ENCODE data around the gene CAV1. TPM values are rescaled to one million over a fixed set of nuclear protein-coding genes. Genes with fewer than 3 reads are reported as not detected.
A peak's percentile ranks its signal among the peaks of the same experiment; 100 is the strongest.

CAV1 gene
- total RNA-seq, 4 donors from 2014 or later, result 183 to 351 (median 300) TPM

GRCh38 chr7:116543664-116544063, 18.8 kb downstream of the CAV1 start:
- Histone ChIP-seq H3K4me3 (no peak overlapping the region), H3K9me3 (no peaks in the 10 kb centered on the region), H3K4me1 (no peaks in the 10 kb centered on the region), H3K27me3 (no peaks in the 10 kb centered on the region), H3K36me3 (no peaks in the 10 kb centered on the region), H3K27ac (peak overlapping the region; percentile 7 to 28)
- DNase-seq, result no peak
- intact Hi-C loops (cut with DNase I; ENCODE audit: low total_unique reads), result no loop called here
- TF ChIP-seq CTCF (IDR thresholded peaks at IDR 0.05) (no peak), POLR2A (IDR thresholded peaks at IDR 0.05) (no peak)

- intact Hi-C loops (cut with DNase I; ENCODE audit: low total_unique reads), result no loop called here
- no peaks in the 10 kb centered on the region for H3K36me3 ChIP-seq
- H3K9me3 ChIP-seq, result no peaks in the 10 kb centered on the region
- H3K27me3 ChIP-seq, result no peaks in the 10 kb centered on the region
- no peak for DNase-seq
- no peak overlapping the region for H3K4me3 ChIP-seq
- no peak for TF ChIP-seq POLR2A (IDR thresholded peaks at IDR 0.05)
- no peak for TF ChIP-seq CTCF (IDR thresholded peaks at IDR 0.05)
- H3K27ac ChIP-seq, result peak overlapping the region in 1 of 2 donors; percentile 7
- H3K4me1 ChIP-seq, result no peaks in the 10 kb centered on the region
Observed at GRCh38 chr7:116544487-116544886, 19.7 kb downstream of the CAV1 start.

GRCh38 chr7:116545411-116545993, 20.7 kb downstream of the CAV1 start:
- H3K36me3 ChIP-seq, result no peaks in the 10 kb centered on the region
- no peaks in the 10 kb centered on the region for H3K9me3 ChIP-seq
- H3K4me1 ChIP-seq, result no peaks in the 10 kb centered on the region
- H3K27ac ChIP-seq, result peak overlapping the region; percentile 7 to 24
- TF ChIP-seq POLR2A (IDR thresholded peaks at IDR 0.05) (no peak), CTCF (IDR thresholded peaks at IDR 0.05) (no peak)
- H3K27me3 ChIP-seq, result no peaks in the 10 kb centered on the region
- intact Hi-C loops (cut with DNase I; ENCODE audit: low total_unique reads), result no loop called here
- no peak overlapping the region for H3K4me3 ChIP-seq
- DNase-seq, result no peak

GRCh38 chr7:116546054-116546453, 21.2 kb downstream of the CAV1 start:
- no peaks in the 10 kb centered on the region for H3K4me1 ChIP-seq
- TF ChIP-seq CTCF (IDR thresholded peaks at IDR 0.05) (no peak), POLR2A (IDR thresholded peaks at IDR 0.05) (no peak)
- H3K27me3 ChIP-seq, result no peaks in the 10 kb centered on the region
- H3K36me3 ChIP-seq, result no peaks in the 10 kb centered on the region
- no peak overlapping the region for H3K4me3 ChIP-seq
- intact Hi-C loops (cut with DNase I; ENCODE audit: low total_unique reads), result no loop called here
- peak overlapping the region in 1 of 2 donors; percentile 24 for H3K27ac ChIP-seq
- no peak for DNase-seq
- H3K9me3 ChIP-seq, result no peaks in the 10 kb centered on the region

- Histone ChIP-seq H3K4me3 (no peak overlapping the region), H3K4me1 (no peaks in the 10 kb centered on the region), H3K9me3 (no peaks in the 10 kb centered on the region), H3K27me3 (no peaks in the 10 kb centered on the region), H3K36me3 (no peaks in the 10 kb centered on the region), H3K27ac (peak overlapping the region; percentile 31 to 58)
- intact Hi-C loops (cut with DNase I; ENCODE audit: low total_unique reads), result no loop called here
- TF ChIP-seq CTCF (IDR thresholded peaks at IDR 0.05), result no peak
- no peak for TF ChIP-seq POLR2A (IDR thresholded peaks at IDR 0.05)
- no peak for DNase-seq
Observed at GRCh38 chr7:116546916-116547315, 22.1 kb downstream of the CAV1 start.
